Muscle layer of colon (tissue), 2 donors: ENCODE results near the gene THUMPD2.
"Not testable (repeated sequence)": the region's sequence is repeated elsewhere in the genome, so short reads cannot be mapped to it uniquely, and the experiment has no call there.

Source experiments
- H3K27ac ChIP-seq: one replicate; pipeline ENCODE4 v1.7.0; 2013; ENCODE audit warnings: low read depth, mild to moderate bottlenecking, low read length, moderate library complexity
- H3K27me3 ChIP-seq, 2 donors: one replicate each; pipeline ENCODE4 v1.7.0; 2013; ENCODE audit warnings: low read length in 2 of 2, mild to moderate bottlenecking in 2 of 2; ENCODE audit not compliant: insufficient read depth in 2 of 2, control insufficient read depth in 1 of 2
- H3K36me3 ChIP-seq: one replicate; pipeline ENCODE4 v1.7.0; 2013; ENCODE audit warnings: mild to moderate bottlenecking, low read length; ENCODE audit not compliant: insufficient read depth
- H3K4me1 ChIP-seq: one replicate; pipeline ENCODE4 v1.7.0; 2013; ENCODE audit warnings: mild to moderate bottlenecking, low read length; ENCODE audit not compliant: insufficient read depth
- H3K4me3 ChIP-seq, 2 donors: one replicate each; pipeline ENCODE4 v1.7.0; 2013; ENCODE audit warnings: low read length in 2 of 2, low read depth in 1 of 2, mild to moderate bottlenecking in 1 of 2, moderate library complexity in 1 of 2
- H3K9ac ChIP-seq: one replicate; pipeline ENCODE4 v1.7.0; 2013; ENCODE audit warnings: low read length
- H3K9me3 ChIP-seq: one replicate; pipeline ENCODE4 v1.7.0; 2013; ENCODE audit warnings: mild to moderate bottlenecking, low read length
- donor health status: abdominal sarcoma.
- donor health status: Adenocarcinoma of cecum.

Gene THUMPD2

GRCh38 chr2:39778775-39779340, at the start of gene THUMPD2:
Gene THUMPD2, minus strand, starts transcription at chr2:39779258. Its CDS starts 19 bp downstream, at chr2:39779239.
- H3K4me3 ChIP-seq: peak within 1 kb of the TSS; percentile 86 to 94
- H3K27ac ChIP-seq: peak within 1 kb of the TSS; percentile 81
- no peaks in the 10 kb centered on the region for H3K9me3 ChIP-seq
- H3K27me3 ChIP-seq: no peaks in the 10 kb centered on the region
- H3K36me3 ChIP-seq: no peaks in the 10 kb centered on the region
- H3K9ac ChIP-seq: peak within 1 kb of the TSS; percentile 62
- peaks cover 19% of the 10 kb centered on the region for H3K4me1 ChIP-seq

- Histone ChIP-seq H3K9ac (no peak overlapping the region), H3K36me3 (no peaks in the 10 kb centered on the region), H3K27ac (no peak overlapping the region), H3K4me1 (peaks cover 6% of the 10 kb centered on the region), H3K27me3 (no peaks in the 10 kb centered on the region), H3K9me3 (no peaks in the 10 kb centered on the region), H3K4me3 (no peak overlapping the region)
Measured at GRCh38 chr2:39821871-39822270, 42.8 kb upstream of the THUMPD2 start.

- Histone ChIP-seq H3K4me3 (no peak overlapping the region), H3K36me3 (no peaks in the 10 kb centered on the region), H3K9ac (no peak overlapping the region), H3K27ac (no peak overlapping the region), H3K27me3 (no peaks in the 10 kb centered on the region), H3K4me1 (peaks cover 6% of the 10 kb centered on the region), H3K9me3 (no peaks in the 10 kb centered on the region)
Measured at GRCh38 chr2:39816845-39817244, 37.8 kb upstream of the THUMPD2 start.

GRCh38 chr2:39816428-39816827, 37.4 kb upstream of the THUMPD2 start:
- Histone ChIP-seq H3K9me3 (no peaks in the 10 kb centered on the region), H3K9ac (no peak overlapping the region), H3K27me3 (no peaks in the 10 kb centered on the region), H3K36me3 (no peaks in the 10 kb centered on the region), H3K4me3 (no peak overlapping the region), H3K4me1 (peaks cover 6% of the 10 kb centered on the region), H3K27ac (no peak overlapping the region)

GRCh38 chr2:39805936-39806608, 27.0 kb upstream of the THUMPD2 start:
- Histone ChIP-seq H3K27ac (no peak overlapping the region), H3K9me3 (no peaks in the 10 kb centered on the region), H3K9ac (no peak overlapping the region), H3K4me3 (no peak overlapping the region), H3K36me3 (no peaks in the 10 kb centered on the region), H3K27me3 (no peaks in the 10 kb centered on the region), H3K4me1 (no peaks in the 10 kb centered on the region)

GRCh38 chr2:39803839-39804238, 24.8 kb upstream of the THUMPD2 start:
- Histone ChIP-seq H3K27me3 (no peaks in the 10 kb centered on the region), H3K4me3 (no peak overlapping the region), H3K36me3 (no peaks in the 10 kb centered on the region), H3K9ac (no peak overlapping the region), H3K27ac (no peak overlapping the region), H3K9me3 (no peaks in the 10 kb centered on the region), H3K4me1 (no peaks in the 10 kb centered on the region)

- no peaks in the 10 kb centered on the region for H3K9me3 ChIP-seq
- H3K9ac ChIP-seq: no peak overlapping the region
Measured at GRCh38 chr2:39800752-39801151, 21.7 kb upstream of the THUMPD2 start.

GRCh38 chr2:39796134-39796533, 17.1 kb upstream of the THUMPD2 start:
- Histone ChIP-seq H3K36me3 (no peaks in the 10 kb centered on the region), H3K9ac (no peak overlapping the region), H3K27ac (no peak overlapping the region), H3K27me3 (no peaks in the 10 kb centered on the region), H3K9me3 (no peaks in the 10 kb centered on the region), H3K4me3 (no peak overlapping the region), H3K4me1 (no peaks in the 10 kb centered on the region)

More at GRCh38 chr2:39800752-39801151, 21.7 kb upstream of the THUMPD2 start:
- Histone ChIP-seq H3K4me3 (no peak overlapping the region), H3K27ac (no peak overlapping the region), H3K27me3 (no peaks in the 10 kb centered on the region), H3K4me1 (no peaks in the 10 kb centered on the region), H3K36me3 (no peaks in the 10 kb centered on the region)

GRCh38 chr2:39790216-39790818, 11.3 kb upstream of the THUMPD2 start:
- not testable (repeated sequence) for H3K9ac ChIP-seq, H3K9me3 ChIP-seq, H3K4me1 ChIP-seq, H3K4me3 ChIP-seq, H3K27ac ChIP-seq, H3K36me3 ChIP-seq, H3K27me3 ChIP-seq

GRCh38 chr2:39787950-39788349, 8.9 kb upstream of the THUMPD2 start:
- Histone ChIP-seq H3K9ac (no peak overlapping the region), H3K9me3 (no peaks in the 10 kb centered on the region), H3K27me3 (no peaks in the 10 kb centered on the region), H3K36me3 (no peaks in the 10 kb centered on the region), H3K4me1 (no peaks in the 10 kb centered on the region), H3K27ac (no peak overlapping the region), H3K4me3 (no peak overlapping the region)

GRCh38 chr2:39786761-39787522, 7.9 kb upstream of the THUMPD2 start:
- H3K9me3 ChIP-seq: no peaks in the 10 kb centered on the region
- H3K27me3 ChIP-seq: no peaks in the 10 kb centered on the region
- no peak overlapping the region for H3K27ac ChIP-seq
- H3K4me1 ChIP-seq: no peaks in the 10 kb centered on the region
- no peak overlapping the region for H3K4me3 ChIP-seq
- H3K9ac ChIP-seq: no peak overlapping the region
- no peaks in the 10 kb centered on the region for H3K36me3 ChIP-seq
